Activated CD4-positive, alpha-beta memory T cell treated with anti-CD3 and anti-CD28 coated beads, Interleukin-2, amount 10 ng/mL, durations not matched to agents 7 days and 5 days (primary cell): ENCODE data around the gene MNAT1. TPM values are rescaled to one million over a fixed set of nuclear protein-coding genes. Genes with fewer than 3 reads are reported as not detected.

Source experiments
- CTCF ChIA-PET: fragments of 350-600 bp; sonication (Branson Sonifier 250); formaldehyde crosslinking; loops from one replicate; lab custom pipeline; 2021; ENCODE audit warnings: antibody characterized with exemption, inconsistent platforms; lab: Charles Lee
- POLR2A ChIA-PET: fragments of 350-600 bp; sonication (Branson Sonifier 250); formaldehyde crosslinking; loops from one replicate; lab custom pipeline; 2021; ENCODE audit warnings: antibody characterized with exemption; lab: Charles Lee
- DNase-seq: peaks from one replicate; pipeline ENCODE4 v3.0.0-alpha.2; 2020
- H3K27ac Mint-ChIP-seq: one replicate; pipeline ENCODE4 v1.8.0; 2021; ENCODE audit warnings: mild to moderate bottlenecking, mixed read lengths
- H3K27me3 Mint-ChIP-seq: one replicate; pipeline ENCODE4 v1.8.0; 2021; ENCODE audit warnings: mixed read lengths
- H3K36me3 Mint-ChIP-seq: one replicate; pipeline ENCODE4 v1.8.0; 2021; ENCODE audit warnings: low read depth, mixed read lengths
- H3K4me1 Mint-ChIP-seq: one replicate; pipeline ENCODE4 v1.8.0; 2021; ENCODE audit warnings: mixed read lengths
- H3K4me3 Mint-ChIP-seq: one replicate; pipeline ENCODE4 v1.8.0; 2021; ENCODE audit warnings: mild to moderate bottlenecking, mixed read lengths
- H3K9me3 Mint-ChIP-seq: one replicate; pipeline ENCODE4 v1.8.0; 2021; ENCODE audit warnings: mixed read lengths
- total RNA-seq, 2 experiments: library from RNA; stranded (reverse); gene quantifications; one replicate each; pipeline ENCODE4 v1.2.3, GENCODE V29; 2021

MNAT1 gene
- total RNA-seq, 2 experiments from 2014 or later, result 37.0 to 40.4 TPM

- ChIA-PET POLR2A (no interaction called here), CTCF (no interaction called here)
- peaks cover 9% of the 10 kb centered on the region for H3K4me1 Mint-ChIP-seq
- H3K27ac Mint-ChIP-seq, result no peak overlapping the region
- H3K4me3 Mint-ChIP-seq, result no peak overlapping the region
- no peaks in the 10 kb centered on the region for H3K27me3 Mint-ChIP-seq
- peaks cover 11% of the 10 kb centered on the region for H3K36me3 Mint-ChIP-seq
- no peaks in the 10 kb centered on the region for H3K9me3 Mint-ChIP-seq
- no peak for DNase-seq
Observed at GRCh38 chr14:60790850-60791249, 56.3 kb downstream of the MNAT1 start.

GRCh38 chr14:60796434-60796833 is 61.9 kb downstream of the MNAT1 start:
- no peaks in the 10 kb centered on the region for H3K27me3 Mint-ChIP-seq
- H3K4me3 Mint-ChIP-seq, result no peak overlapping the region
- H3K36me3 Mint-ChIP-seq, result peaks cover 25% of the 10 kb centered on the region
- CTCF ChIA-PET, result no interaction called here
- no peak overlapping the region for H3K27ac Mint-ChIP-seq
- no peaks in the 10 kb centered on the region for H3K9me3 Mint-ChIP-seq
- POLR2A ChIA-PET, result no interaction called here
- peaks cover 7% of the 10 kb centered on the region for H3K4me1 Mint-ChIP-seq
- DNase-seq, result no peak

GRCh38 chr14:60800409-60800808 is 65.8 kb downstream of the MNAT1 start:
- POLR2A ChIA-PET, result no interaction called here
- no peaks in the 10 kb centered on the region for H3K9me3 Mint-ChIP-seq

GRCh38 chr14:60803871-60804270 is 69.3 kb downstream of the MNAT1 start:
- H3K27me3 Mint-ChIP-seq, result no peaks in the 10 kb centered on the region

More at GRCh38 chr14:60800409-60800808, 65.8 kb downstream of the MNAT1 start:
- Mint-ChIP-seq H3K27ac (no peak overlapping the region), H3K36me3 (peaks cover 39% of the 10 kb centered on the region), H3K4me1 (peaks cover 2% of the 10 kb centered on the region), H3K4me3 (no peak overlapping the region), H3K27me3 (no peaks in the 10 kb centered on the region)
- no peak for DNase-seq
- CTCF ChIA-PET, result no interaction called here

GRCh38 chr14:60805841-60806430 is 71.4 kb downstream of the MNAT1 start:
- H3K9me3 Mint-ChIP-seq, result no peaks in the 10 kb centered on the region
- POLR2A ChIA-PET, result no interaction called here
- peaks cover 30% of the 10 kb centered on the region for H3K36me3 Mint-ChIP-seq
- H3K4me1 Mint-ChIP-seq, result no peaks in the 10 kb centered on the region
- DNase-seq, result no peak
- no peak overlapping the region for H3K4me3 Mint-ChIP-seq
- no peak overlapping the region for H3K27ac Mint-ChIP-seq
- CTCF ChIA-PET, result no interaction called here
- H3K27me3 Mint-ChIP-seq, result no peaks in the 10 kb centered on the region

More at GRCh38 chr14:60803871-60804270, 69.3 kb downstream of the MNAT1 start:
- no peak overlapping the region for H3K4me3 Mint-ChIP-seq
- H3K9me3 Mint-ChIP-seq, result no peaks in the 10 kb centered on the region
- H3K27ac Mint-ChIP-seq, result no peak overlapping the region
- H3K4me1 Mint-ChIP-seq, result peaks cover 2% of the 10 kb centered on the region
- H3K36me3 Mint-ChIP-seq, result peaks cover 36% of the 10 kb centered on the region
- DNase-seq, result no peak
- ChIA-PET POLR2A (no interaction called here), CTCF (no interaction called here)

- CTCF ChIA-PET, result no interaction called here
- no peaks in the 10 kb centered on the region for H3K9me3 Mint-ChIP-seq
- H3K27ac Mint-ChIP-seq, result no peak overlapping the region
Observed at GRCh38 chr14:60807247-60807646, 72.7 kb downstream of the MNAT1 start.

GRCh38 chr14:60807971-60808370 is 73.4 kb downstream of the MNAT1 start:
- Mint-ChIP-seq H3K27me3 (no peaks in the 10 kb centered on the region), H3K9me3 (no peaks in the 10 kb centered on the region), H3K27ac (no peak overlapping the region), H3K36me3 (peaks cover 31% of the 10 kb centered on the region), H3K4me1 (no peaks in the 10 kb centered on the region), H3K4me3 (no peak overlapping the region)
- ChIA-PET CTCF (no interaction called here), POLR2A (no interaction called here)
- no peak for DNase-seq

More at GRCh38 chr14:60807247-60807646, 72.7 kb downstream of the MNAT1 start:
- DNase-seq, result no peak
- POLR2A ChIA-PET, result no interaction called here
- Mint-ChIP-seq H3K36me3 (peaks cover 29% of the 10 kb centered on the region), H3K4me3 (no peak overlapping the region), H3K27me3 (no peaks in the 10 kb centered on the region), H3K4me1 (no peaks in the 10 kb centered on the region)

GRCh38 chr14:60812987-60813386 is 78.4 kb downstream of the MNAT1 start:
- H3K36me3 Mint-ChIP-seq, result peaks cover 27% of the 10 kb centered on the region
- H3K4me1 Mint-ChIP-seq, result peaks cover 2% of the 10 kb centered on the region
- H3K4me3 Mint-ChIP-seq, result no peak overlapping the region
- H3K27me3 Mint-ChIP-seq, result no peaks in the 10 kb centered on the region
- DNase-seq, result no peak
- no peak overlapping the region for H3K27ac Mint-ChIP-seq
- H3K9me3 Mint-ChIP-seq, result no peaks in the 10 kb centered on the region
- ChIA-PET CTCF (no interaction called here), POLR2A (no interaction called here)

- Mint-ChIP-seq H3K4me3 (no peak overlapping the region), H3K27ac (no peak overlapping the region), H3K27me3 (no peaks in the 10 kb centered on the region), H3K36me3 (peaks cover 24% of the 10 kb centered on the region), H3K4me1 (peaks cover 2% of the 10 kb centered on the region), H3K9me3 (no peaks in the 10 kb centered on the region)
- POLR2A ChIA-PET, result no interaction called here
- no peak for DNase-seq
- CTCF ChIA-PET, result interaction anchor here (1.2 kb wide), 1 partner anchor 438 kb away, joined by 3 read pairs; no protein-coding TSS in a partner anchor
Observed at GRCh38 chr14:60815371-60815770, 80.8 kb downstream of the MNAT1 start.

- H3K4me1 Mint-ChIP-seq, result peaks cover 2% of the 10 kb centered on the region
- no peak overlapping the region for H3K4me3 Mint-ChIP-seq
- ChIA-PET POLR2A (no interaction called here), CTCF (no interaction called here)
- no peak for DNase-seq
- H3K9me3 Mint-ChIP-seq, result no peaks in the 10 kb centered on the region
- no peaks in the 10 kb centered on the region for H3K27me3 Mint-ChIP-seq
- no peak overlapping the region for H3K27ac Mint-ChIP-seq
- H3K36me3 Mint-ChIP-seq, result peaks cover 18% of the 10 kb centered on the region
Observed at GRCh38 chr14:60817113-60817512, 82.6 kb downstream of the MNAT1 start.

GRCh38 chr14:60819575-60819974 is 85.0 kb downstream of the MNAT1 start:
- DNase-seq, result no peak
- Mint-ChIP-seq H3K27ac (no peak overlapping the region), H3K27me3 (no peaks in the 10 kb centered on the region), H3K9me3 (no peaks in the 10 kb centered on the region), H3K36me3 (peaks cover 8% of the 10 kb centered on the region), H3K4me1 (peaks cover 2% of the 10 kb centered on the region), H3K4me3 (no peak overlapping the region)
- CTCF ChIA-PET, result no interaction called here
- POLR2A ChIA-PET, result no interaction called here

GRCh38 chr14:60838601-60839000 is 104.0 kb downstream of the MNAT1 start:
- ChIA-PET CTCF (no interaction called here), POLR2A (no interaction called here)
- no peak overlapping the region for H3K27ac Mint-ChIP-seq
- H3K9me3 Mint-ChIP-seq, result peaks cover 6% of the 10 kb centered on the region
- H3K27me3 Mint-ChIP-seq, result no peaks in the 10 kb centered on the region
- H3K4me3 Mint-ChIP-seq, result no peak overlapping the region
- H3K4me1 Mint-ChIP-seq, result no peaks in the 10 kb centered on the region
- no peak for DNase-seq
- H3K36me3 Mint-ChIP-seq, result peaks cover 23% of the 10 kb centered on the region

GRCh38 chr14:60839057-60839456 is 104.5 kb downstream of the MNAT1 start:
- CTCF ChIA-PET, result no interaction called here

GRCh38 chr14:60839657-60840056 is 105.1 kb downstream of the MNAT1 start:
- Mint-ChIP-seq H3K9me3 (peaks cover 6% of the 10 kb centered on the region), H3K36me3 (peaks cover 20% of the 10 kb centered on the region), H3K4me3 (no peak overlapping the region), H3K27ac (no peak overlapping the region), H3K27me3 (no peaks in the 10 kb centered on the region), H3K4me1 (no peaks in the 10 kb centered on the region)
- ChIA-PET CTCF (no interaction called here), POLR2A (no interaction called here)
- no peak for DNase-seq

More at GRCh38 chr14:60839057-60839456, 104.5 kb downstream of the MNAT1 start:
- Mint-ChIP-seq H3K36me3 (peaks cover 20% of the 10 kb centered on the region), H3K9me3 (peaks cover 6% of the 10 kb centered on the region), H3K27ac (no peak overlapping the region), H3K4me1 (no peaks in the 10 kb centered on the region), H3K4me3 (no peak overlapping the region), H3K27me3 (no peaks in the 10 kb centered on the region)
- POLR2A ChIA-PET, result no interaction called here
- no peak for DNase-seq
